ENCODE measurements around the gene AFMID.
"Not testable (repeated sequence)": the region's sequence is repeated elsewhere in the genome, so short reads cannot be mapped to it uniquely, and the experiment has no call there.

DNA sequence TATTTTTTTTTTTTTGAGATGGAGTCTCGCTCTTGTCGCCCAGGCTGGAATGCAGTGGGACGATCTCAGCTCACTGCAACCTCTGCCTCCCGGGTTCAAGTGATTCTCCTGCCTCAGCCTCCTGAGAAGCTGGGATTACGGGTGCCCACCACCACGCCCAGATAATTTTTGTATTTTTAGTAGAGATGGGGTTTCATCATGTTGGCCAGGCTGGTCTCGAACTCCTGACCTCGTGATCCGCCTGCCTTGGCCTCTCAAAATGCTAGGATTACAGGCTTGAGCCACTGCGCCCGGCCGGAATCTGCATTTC is 66.4 kb downstream of the AFMID start:
- TF ChIP-seq CTCF (IDR thresholded peaks at IDR 0.05; ENCODE audit: insufficient read depth, low read length); POLR2AphosphoS5 (IDR thresholded peaks at IDR 0.05; ENCODE audit: low read depth); GABPA (IDR thresholded peaks at IDR 0.05; ENCODE audit: low read depth): not testable (repeated sequence)
- TF ChIP-seq, protein P1, sequence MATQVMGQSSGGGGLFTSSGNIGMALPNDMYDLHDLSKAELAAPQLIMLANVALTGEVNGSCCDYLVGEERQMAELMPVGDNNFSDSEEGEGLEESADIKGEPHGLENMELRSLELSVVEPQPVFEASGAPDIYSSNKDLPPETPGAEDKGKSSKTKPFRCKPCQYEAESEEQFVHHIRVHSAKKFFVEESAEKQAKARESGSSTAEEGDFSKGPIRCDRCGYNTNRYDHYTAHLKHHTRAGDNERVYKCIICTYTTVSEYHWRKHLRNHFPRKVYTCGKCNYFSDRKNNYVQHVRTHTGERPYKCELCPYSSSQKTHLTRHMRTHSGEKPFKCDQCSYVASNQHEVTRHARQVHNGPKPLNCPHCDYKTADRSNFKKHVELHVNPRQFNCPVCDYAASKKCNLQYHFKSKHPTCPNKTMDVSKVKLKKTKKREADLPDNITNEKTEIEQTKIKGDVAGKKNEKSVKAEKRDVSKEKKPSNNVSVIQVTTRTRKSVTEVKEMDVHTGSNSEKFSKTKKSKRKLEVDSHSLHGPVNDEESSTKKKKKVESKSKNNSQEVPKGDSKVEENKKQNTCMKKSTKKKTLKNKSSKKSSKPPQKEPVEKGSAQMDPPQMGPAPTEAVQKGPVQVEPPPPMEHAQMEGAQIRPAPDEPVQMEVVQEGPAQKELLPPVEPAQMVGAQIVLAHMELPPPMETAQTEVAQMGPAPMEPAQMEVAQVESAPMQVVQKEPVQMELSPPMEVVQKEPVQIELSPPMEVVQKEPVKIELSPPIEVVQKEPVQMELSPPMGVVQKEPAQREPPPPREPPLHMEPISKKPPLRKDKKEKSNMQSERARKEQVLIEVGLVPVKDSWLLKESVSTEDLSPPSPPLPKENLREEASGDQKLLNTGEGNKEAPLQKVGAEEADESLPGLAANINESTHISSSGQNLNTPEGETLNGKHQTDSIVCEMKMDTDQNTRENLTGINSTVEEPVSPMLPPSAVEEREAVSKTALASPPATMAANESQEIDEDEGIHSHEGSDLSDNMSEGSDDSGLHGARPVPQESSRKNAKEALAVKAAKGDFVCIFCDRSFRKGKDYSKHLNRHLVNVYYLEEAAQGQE (IDR thresholded peaks at IDR 0.05; ENCODE audit: insufficient replicate concordance, low read depth): not testable (repeated sequence)
